ENCODE measurements around the gene MDM2.
A peak's percentile ranks its signal among the peaks of the same experiment; 100 is the strongest.

Gene MDM2

DNA sequence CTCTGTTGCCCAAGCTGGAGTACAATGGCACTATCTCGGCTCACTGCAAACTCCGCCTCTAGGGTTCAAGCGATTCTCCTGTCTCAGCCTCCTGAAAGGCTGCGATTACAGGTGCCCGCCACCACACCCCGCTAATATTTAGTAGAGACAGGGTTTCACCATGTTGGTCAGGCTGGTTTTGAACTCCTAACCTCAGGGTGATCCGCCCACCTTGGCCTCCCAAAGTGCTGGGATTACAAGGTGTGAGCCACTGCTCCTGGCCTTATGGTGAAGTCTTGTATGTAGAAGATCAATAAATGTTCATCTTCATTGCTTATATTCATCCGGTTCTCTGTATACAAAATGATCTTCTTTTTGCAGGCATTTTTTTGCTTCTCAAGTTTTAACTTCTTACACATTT is 47.8 kb downstream of the MDM2 start:
- DNase-seq: no peak

DNA sequence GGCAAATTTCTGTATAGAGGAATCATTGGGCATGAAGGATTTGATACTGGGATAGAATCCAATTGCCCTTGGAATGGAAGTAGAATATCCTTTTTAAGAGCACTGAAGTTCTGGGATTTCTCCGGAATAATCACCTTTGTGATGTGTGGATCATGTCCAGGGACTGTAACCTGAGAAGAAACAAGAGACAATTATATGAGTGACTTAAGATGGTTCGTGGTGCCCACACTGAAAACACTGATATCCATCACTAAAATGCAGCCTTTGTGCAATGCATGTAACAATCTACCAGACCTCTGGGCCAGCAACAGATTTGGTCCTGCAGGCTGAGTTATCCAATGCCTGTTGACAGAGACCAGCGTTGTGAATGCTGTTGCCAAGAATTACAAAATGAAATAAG is 48.5 kb downstream of the MDM2 start:
- DNase-seq: no peak

DNA sequence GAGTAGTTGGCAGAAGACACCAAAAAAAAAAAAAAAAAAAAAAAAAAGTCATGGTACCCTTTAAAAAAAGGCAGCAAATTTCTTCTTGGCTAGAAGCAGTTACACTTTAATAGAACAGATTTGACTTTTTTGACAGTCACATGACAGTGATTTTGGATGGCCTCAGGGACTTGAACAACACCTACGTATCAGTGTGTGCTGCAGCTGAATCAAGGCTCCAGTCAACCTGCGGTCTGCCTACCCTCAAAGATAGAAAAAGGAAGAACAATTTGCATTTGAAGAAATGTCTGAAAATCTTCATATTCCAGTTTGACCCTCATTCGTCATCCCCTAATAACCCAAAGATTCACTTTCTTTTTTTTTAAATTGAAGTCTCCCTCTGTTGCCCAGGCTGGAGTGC is 53.9 kb downstream of the MDM2 start:
- no peak for DNase-seq

DNA sequence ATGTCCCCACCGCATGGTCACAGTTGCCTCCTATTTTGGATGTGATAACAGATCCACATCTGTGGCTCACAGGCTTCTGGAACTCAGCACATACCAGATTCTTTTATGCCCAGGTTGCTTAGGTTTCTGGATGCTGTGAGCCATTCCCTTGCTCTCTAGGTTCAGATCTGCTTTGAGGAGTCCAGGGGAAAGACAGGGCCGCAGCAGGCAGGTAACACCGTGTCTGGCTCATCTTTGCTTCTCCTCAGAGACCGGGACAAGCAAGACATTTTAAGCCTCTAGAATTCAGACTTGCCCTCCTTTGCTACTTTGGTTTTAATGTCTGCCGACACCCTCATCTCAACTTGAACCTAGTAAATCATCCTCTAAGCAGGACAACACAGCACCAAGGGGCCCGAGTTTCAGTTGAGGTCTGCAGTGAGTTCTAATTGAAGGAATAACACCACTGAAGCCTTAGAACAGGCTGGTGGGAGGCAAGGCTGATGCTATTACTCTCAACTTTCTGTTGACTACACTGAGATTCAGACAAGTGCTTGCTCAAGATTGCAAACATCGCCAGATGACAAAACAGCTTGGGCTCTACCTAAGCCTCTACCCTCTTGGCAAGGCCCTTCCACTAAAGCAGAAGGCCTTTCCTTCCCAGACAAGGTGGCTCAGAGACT is 55.3 kb downstream of the MDM2 start:
- DNase-seq: no peak

DNA sequence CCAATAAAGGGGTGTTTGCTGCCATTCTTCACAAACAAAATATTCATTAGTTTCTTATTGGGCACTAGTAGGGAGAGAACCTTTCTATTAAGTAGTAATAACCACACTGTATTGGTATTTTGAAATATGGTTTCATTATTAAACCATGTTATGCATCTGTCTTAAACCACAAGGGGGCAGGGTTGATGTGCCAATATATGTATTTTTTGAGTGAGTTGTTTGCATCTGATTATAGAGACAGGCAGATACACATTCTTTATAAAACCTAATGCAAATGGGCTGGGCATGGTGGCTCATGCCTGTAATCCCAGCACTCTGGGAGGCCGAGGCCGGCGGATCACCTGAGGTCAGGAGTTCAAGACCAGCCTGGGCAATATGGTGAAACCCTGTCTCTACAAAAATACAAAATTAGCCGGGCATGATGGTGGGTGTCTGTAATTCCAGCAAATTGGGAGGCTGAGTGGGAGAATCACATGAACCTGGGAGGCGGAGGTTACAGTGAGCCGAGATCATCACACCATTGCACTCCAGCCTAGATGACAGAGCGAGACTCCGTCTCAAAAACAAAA is 56.0 kb downstream of the MDM2 start:
- DNase-seq: peak; percentile 5

DNA sequence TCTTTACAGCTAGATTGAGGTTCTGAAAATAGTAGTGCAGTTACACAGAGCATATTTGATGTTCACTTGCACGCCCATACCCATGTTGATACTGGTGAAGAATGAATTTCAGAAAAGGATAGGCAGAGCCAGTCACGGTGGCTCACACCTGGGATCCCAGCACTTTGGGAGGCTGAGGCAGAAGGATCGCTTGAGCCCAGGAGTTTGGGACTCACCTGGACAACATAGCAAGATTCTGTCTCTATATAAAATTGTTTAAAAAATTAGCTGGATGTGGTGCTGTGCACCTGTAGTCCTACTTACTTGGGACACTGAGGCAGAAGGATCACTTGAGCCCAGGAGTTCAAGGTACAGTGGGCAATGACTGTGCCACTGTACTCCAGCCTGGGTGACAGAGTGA is 56.6 kb downstream of the MDM2 start:
- no peak for DNase-seq

DNA sequence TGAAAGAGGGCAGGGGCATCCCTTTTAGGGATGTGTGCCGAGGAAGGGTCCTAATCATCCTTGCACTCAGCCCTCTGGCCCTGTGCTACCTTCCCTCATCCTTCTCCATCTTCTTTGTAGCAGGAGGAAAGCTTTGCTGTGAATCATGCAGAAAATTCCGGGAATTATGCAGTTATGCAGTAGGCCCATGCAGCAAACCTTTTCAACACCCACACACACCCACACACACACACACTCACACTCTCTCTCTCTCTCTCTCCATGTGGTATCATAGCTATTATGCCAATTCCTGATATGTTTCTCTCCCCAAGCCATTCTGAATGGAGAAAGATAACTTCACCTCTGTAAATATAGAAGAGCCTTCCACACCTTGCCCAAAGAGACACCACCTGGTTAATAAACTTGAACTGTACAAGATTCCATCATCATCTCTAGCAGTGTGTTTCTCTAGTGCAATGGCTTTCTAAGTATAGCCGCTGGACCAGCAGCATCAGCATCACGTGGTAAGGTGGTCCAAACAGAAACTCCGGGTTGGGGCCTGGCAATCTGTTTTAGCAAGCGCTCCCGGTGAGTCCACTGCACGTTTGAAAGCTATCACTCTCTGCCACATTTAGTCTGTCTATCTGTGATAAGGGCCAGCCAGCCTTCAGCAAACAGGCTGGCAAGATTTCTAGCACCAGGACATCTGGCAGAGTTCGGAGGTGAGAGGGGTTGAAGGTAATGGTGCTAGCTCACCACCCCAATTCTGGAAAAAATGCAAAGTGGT is 57.6 kb downstream of the MDM2 start:
- no peak for DNase-seq

DNA sequence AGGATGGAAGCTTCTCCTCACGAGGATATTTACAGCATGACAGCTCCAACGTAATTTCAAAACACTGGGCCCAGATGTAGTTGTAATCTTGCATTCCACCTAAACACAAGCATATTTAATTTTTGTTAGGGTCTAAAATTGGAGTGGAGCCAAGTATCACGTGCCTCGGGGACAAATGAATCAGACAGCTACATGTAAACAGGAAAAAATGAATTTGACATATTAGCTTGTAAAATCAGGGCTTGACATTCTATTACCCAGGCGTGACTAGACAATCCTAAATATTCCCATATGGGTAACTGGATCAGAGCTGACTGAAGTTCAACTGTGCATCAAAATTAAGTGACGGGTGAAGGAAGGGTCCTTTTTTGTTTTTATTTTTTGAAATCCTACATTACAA is 59.0 kb downstream of the MDM2 start:
- DNase-seq: no peak

DNA sequence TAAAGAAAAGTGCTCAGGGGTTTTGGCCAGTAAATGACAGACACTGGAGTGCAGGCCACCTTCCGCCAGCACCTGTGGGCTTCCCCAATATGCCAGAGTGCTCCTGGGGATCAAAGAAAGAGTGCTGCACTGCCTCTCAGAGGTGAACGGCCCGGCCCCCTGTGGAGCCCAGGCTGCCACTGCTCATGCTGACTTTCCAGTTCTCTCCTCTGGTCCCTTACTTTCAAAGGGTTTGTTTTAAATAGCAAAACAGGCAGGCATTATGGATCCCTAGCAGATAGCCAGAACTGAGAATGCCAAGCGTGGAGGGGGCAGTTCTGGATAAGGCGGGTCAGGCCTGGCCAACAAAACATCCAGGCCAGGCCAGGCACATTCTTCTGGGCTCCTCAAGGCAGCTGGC is 59.6 kb downstream of the MDM2 start:
- no peak for DNase-seq

DNA sequence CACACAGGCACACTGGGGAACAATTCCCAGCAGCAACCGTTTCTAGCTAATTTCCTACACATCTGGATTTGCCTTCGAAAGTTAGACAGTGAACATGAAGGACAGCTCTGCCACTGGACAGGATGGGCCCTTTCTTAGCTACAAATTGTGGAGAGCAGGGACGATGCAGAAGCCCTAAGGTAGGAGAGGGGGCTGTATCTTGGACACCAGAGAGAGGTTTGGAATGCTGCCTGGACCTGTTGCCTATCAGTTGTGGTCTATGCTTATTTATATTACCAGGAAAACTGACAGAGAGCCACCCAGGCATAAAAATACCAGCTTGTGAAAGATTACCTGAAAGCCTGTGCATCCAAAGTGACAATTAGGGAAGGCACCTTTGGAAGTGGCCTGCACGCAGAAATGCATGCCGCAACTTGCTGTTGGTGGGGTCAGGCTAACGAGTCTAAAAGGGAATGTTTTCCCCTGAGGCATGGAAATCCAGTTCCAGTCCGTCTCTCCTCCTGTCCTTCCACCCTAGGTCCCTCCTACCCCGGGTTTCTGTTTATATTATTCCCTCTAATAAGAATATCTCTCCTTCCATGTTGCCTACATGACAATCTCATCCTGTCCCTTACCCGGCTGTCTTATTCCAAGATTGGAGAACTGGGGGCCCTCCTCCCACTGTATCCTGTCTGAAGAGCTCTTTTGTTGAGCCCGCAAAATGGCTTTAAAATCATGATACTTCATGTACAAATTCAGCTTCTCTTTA is 60.2 kb downstream of the MDM2 start:
- DNase-seq: no peak

DNA sequence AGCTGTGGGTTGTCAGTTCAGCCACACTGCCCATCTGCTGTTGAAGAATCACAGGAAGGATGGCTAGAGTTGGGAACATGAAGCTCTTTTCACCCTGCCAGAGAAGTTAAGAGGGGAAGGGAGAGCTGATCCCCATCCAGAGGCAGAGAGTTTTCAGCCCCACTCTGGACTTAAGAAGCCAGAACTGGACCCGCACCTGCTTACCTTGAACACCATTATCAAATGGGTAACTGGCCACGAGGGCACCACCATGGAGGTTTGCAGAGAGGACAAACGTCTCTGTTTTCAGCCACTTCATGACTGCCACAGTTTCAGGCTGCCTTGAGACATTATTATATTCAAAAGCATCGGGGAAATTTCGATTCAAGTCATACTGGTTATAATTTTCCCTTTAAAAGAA is 62.0 kb downstream of the MDM2 start:
- DNase-seq: no peak

DNA sequence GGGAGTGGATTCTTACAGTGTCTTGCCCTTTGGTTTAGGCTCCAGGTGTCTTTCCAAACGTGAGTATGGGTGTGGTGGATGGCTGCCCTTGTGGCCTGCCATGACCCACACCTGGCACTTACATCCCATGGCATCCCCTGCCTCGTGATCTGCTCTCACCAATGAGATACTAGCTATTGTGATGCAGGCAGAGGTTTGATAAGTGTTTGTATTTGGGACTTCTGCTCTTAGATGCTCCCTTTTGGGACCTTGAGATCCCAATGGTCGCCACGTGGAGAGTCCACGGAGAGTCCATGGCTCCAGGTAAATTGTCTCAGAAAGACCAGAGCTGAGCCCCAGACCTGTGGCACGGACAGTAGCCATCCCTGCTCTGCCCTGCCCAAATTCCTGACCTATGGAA is 62.5 kb downstream of the MDM2 start:
- DNase-seq: no peak

DNA sequence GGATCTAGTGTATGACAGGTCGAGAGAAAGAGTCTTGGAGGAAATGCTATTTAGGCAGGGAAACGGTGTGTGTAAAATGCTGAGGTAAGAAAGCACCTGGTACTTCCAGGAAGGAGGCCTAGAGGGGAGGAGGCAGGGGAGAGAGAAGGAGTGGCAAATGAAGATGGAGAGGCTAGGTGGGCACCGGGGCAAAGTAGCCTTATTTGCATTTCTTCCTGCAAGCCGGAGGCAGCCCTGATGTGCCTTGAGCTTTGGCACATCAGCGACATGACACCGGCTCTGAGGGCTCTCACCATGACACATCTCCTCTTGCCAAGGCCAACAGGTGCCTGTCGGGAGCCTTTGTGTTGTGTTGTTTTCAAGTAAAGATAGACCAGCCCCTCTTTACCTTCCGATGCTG is 63.4 kb downstream of the MDM2 start:
- no peak for DNase-seq

DNA sequence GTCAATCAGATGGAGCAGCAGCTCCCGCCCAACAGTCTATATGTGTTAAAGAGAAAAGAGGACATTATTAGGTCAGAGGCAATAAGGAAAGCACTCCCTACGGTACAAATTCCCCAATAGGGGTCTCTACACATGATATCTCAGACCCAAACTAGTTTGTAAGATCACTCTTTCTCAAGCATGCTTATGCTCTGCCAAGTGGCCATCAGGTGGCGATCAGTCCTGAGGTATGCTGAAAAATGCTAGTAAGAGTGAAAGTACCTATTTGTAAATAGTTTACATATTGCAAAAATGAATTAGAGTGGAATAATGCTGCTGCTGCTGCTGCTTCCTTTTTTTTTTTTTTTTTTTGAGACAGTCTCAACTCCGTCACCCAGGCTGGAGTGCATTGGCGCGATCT is 63.9 kb downstream of the MDM2 start:
- no peak for DNase-seq

DNA sequence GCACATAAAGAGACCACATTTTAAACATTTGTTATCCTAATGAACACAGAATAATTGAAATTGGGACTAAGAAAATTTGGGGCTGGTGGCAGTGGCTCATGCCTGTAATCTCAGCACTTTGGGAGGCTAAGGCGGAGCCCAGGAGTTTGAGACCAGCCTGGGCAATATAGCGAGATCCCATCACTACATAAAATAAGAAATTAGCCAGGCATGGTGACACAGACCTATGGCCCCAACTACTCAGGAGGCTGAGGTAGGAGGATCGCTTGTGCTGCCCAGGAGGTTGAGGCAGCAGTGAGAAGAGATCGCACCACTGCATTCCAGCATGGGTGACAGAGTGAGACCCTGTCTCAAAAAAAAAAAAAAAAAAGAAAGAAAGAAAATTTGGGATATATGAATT is 65.3 kb downstream of the MDM2 start:
- DNase-seq: no peak

DNA sequence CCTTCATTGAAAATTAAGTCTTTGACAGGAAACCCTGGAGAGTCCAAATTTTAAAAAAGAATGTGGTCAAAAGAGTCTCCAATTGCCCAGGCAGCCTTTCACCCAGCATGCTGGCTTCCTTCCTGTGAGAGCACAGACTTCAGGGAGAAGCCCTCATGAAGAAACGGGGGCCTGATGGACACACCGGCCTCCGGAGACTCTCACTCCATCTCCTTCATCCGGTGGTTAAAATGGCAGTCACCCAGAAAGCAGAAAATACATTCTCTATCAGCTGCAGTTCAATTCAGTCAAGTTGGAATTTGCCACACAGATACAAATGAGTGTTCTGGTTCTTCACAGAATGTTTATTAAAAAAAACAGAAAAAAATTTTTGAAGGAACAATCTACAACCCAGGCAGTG is 68.5 kb downstream of the MDM2 start:
- DNase-seq: no peak

DNA sequence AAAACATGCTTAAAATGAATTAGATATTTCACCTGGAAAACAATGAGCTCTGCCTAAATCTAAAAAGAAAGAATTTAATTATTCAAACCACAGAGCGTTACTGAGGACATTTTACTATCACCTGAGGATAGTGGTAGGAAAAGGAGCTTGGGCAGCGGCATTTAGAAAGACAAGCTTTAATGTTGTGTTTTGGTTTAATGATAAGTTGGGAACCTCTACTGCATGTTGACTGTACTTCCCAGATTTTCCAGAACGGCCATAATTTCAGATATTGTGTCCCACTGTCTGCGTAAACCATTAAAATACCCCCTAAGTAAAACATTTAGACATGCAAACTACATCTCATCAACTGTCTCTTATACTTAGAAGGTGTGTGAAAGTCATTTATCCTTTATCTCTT is 69.6 kb downstream of the MDM2 start:
- no peak for DNase-seq

DNA sequence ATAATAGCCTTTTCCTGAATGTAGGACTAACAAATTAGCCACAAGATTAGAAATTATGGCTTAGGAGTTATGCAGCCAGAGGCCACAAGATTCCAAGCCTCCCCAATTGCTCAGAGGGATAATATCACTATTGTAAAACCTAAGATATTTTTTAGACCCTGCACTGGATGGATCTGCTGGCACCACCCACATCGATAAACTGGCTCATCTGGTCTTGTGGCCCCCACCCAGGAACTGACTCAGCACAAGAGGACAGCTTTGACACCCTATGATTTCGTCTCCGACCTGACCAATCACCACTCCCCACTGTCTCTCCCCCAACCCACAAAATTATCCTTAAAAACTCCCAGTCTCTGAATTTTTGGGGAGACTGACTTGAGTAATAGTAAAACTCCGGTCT is 70.3 kb downstream of the MDM2 start:
- no peak for DNase-seq

DNA sequence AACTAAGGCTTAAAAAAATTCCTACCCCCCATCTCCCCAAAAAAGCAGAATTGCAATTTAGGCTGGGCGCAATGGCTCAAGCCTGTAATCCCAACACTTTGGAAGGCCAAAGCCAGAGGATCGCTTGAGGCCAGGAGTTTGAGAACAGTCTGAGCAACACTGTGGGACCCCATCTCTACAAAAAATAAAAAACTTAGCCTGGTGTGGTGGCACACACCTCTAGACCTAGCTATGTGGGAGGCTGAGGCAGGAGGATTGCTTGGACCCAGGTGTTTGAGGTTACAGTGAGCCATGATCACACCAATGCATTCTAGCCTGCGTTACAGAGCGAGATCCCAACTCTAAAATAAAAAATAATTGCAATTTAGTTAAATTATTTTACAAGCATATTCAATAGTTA is 70.9 kb downstream of the MDM2 start:
- DNase-seq: no peak

DNA sequence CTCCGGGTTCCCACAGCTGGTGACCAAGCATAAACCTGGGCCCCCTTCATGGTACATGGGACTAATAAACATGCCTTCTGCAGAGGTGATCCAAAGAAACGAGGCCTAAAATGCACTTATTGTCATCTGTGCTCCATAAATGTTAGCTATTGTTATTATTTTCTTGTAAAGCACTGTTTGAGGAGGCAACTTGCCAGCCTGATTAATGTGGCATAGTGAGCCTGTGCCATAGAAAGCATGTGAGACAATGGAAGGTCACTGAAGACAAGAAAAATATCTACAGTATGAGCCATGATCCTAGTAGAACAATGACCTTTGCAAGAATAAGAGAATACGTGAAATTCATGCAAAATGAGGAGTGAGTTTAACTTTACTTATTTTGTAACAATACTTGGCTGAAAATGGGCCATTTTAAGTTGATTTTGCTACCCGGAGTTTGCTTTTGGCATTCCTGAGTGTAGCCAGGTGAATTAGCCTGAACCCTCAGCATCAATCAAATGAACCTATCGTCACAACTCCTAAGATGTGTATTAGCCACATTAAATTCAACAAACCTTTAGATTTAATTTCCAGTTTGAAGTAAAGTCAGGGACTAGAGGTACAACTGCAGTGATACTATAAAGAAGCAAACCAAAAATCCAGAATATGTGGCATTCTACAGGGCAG is 72.8 kb downstream of the MDM2 start:
- no peak for DNase-seq

DNA sequence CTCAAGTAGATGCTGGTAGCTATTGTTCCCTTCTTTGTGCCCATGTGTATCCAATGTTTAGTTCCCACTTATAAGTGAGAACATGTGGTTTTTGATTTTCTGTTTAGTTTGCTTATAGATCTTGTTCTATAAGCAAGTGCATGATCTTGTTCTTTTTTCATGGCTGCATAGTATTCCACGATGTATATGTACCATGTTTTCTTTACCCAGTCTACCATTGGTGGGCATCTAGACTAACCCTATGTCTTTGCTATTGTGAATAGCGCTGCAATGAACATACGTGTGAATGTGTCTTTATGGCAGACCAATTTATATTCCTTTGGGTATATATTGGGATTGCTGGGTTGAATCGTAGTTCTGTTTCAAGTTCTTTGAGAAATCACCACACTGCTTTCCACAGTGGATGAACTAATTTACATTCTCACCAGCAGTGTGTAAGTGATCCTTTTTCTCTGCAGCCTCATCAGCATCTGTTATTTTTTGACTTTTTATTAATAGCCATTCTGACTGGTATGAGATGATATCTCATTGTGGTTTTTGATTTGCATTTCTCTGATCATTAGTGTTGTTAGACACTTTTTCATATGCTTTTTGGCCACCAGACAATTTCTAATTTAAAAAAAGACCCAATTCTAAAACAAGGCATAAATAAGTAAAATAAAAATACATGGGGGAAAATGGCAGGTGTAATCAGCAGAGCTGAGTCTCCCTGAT is 74.4 kb downstream of the MDM2 start:
- DNase-seq: no peak

DNA sequence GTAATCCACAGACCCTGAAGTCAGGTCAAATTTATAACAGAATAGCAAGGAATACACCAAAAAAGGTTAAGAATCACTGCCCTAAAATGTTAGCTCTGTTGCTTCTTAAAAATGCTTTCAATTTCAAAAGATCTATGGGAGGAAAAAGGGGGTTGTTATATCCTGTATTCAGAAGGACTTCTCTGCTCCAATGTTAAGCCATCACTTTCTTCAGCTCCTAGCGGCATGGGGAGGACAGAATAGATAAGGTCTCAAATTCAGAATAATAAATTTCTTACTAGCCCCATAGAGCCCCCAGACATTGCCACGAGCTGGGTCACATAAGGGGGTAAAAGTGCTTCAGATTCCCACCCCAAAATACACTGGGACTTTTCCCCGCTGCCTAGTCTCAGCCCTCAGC is 75.2 kb downstream of the MDM2 start:
- DNase-seq: no peak

DNA sequence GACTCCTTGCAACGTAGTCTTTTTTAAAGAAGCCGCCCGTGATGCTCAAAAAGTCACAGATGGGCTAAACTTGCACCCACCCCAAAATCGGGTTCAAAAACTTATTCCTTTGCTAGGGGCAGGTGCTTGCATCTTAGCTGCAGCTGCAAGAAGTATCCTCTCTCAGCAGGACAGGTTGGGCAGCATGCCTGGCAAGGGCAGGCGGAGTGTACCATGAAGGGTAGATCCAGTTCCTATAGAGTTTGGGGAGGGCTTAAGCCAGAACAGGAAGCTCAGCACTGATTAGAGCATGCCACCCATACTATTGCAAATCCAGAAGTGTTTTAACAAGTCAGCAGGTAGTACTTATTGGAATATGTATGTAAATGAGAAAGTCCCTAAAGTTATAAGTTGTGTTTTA is 76.3 kb downstream of the MDM2 start:
- DNase-seq: no peak

All from NCI-H2227 treated with DMSO at 0.1 percent for 48 hours (cell line).